Measurements from ENCODE around the gene MBNL1.

- TF ChIP-seq CTCF (conservative IDR thresholded peaks at IDR 0.05; ENCODE audit: low read depth, low read length) (no peak), ELK1 (IDR thresholded peaks at IDR 0.05; ENCODE audit: borderline replicate concordance, low read depth, low read length) (no peak), MAZ (IDR thresholded peaks at IDR 0.05; ENCODE audit: borderline replicate concordance, low read depth, low read length) (no peak), MAFK (IDR thresholded peaks at IDR 0.05; ENCODE audit: low read depth, low read length) (no peak), POLR2A (IDR thresholded peaks at IDR 0.05; ENCODE audit: low read depth, low read length) (no peak), RCOR1 (IDR thresholded peaks at IDR 0.05; ENCODE audit: insufficient replicate concordance, low read length) (no peak), RFX5 (IDR thresholded peaks at IDR 0.05; ENCODE audit: low read depth, low read length) (no peak), CEBPB (IDR thresholded peaks at IDR 0.05; ENCODE audit: low read depth, low read length) (no peak)
Observed at GRCh38 chr3:152389316-152389934, 120.7 kb downstream of the MBNL1 start.
